ENCODE data around the gene FDX2. TPM values are rescaled to one million over a fixed set of nuclear protein-coding genes. Genes with fewer than 3 reads are reported as not detected.

The FDX2 gene
- polyA plus RNA-seq, 3 donors: 14.5 to 23.3 (median 20.6) TPM

DNA sequence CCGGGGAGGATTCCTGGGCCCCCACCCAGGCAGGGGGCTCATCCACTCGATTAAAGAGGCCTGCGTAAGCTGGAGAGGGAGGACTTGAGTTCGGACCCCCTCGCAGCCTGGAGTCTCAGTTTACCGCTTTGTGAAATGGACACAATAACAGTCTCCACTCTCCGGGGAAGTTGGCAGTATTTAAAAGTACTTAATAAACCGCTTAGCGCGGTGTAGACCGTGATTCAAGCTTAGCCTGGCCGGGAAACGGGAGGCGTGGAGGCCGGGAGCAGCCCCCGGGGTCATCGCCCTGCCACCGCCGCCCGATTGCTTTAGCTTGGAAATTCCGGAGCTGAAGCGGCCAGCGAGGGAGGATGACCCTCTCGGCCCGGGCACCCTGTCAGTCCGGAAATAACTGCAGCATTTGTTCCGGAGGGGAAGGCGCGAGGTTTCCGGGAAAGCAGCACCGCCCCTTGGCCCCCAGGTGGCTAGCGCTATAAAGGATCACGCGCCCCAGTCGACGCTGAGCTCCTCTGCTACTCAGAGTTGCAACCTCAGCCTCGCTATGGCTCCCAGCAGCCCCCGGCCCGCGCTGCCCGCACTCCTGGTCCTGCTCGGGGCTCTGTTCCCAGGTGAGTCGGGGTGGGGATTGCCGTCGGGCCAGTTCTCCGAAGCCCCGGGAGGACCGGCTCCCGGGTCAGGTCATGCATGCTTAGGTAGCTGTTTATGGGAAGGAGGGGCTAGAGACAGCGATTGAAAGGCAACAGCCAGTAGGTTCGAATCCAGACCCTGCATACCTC is 45.0 kb downstream of the FDX2 start, which contains the start of gene ICAM1:
Gene ICAM1 (plus strand): TSS at position 505 of the 779 bp plus-strand sequence. CDS start 40 bp downstream, at position 545.
- peak in 1 of 11 donors; percentile 37 for DNase-seq (ENCODE audit: extremely low read depth in 1 of 11, low read depth in 9 of 11, low spot score in 4 of 11)

DNA sequence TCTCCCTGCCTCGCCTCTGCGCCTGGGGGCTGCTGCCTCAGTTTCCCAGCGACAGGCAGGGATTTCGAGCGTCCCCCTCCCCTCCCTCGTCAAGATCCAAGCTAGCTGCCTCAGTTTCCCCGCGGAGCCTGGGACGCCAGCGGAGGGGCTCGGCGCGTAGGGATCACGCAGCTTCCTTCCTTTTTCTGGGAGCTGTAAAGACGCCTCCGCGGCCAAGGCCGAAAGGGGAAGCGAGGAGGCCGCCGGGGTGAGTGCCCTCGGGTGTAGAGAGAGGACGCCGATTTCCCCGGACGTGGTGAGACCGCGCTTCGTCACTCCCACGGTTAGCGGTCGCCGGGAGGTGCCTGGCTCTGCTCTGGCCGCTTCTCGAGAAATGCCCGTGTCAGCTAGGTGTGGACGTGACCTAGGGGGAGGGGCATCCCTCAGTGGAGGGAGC is 45.6 kb downstream of the FDX2 start:
- DNase-seq (ENCODE audit: extremely low read depth in 1 of 11, low read depth in 9 of 11, low spot score in 4 of 11): no peak

DNA sequence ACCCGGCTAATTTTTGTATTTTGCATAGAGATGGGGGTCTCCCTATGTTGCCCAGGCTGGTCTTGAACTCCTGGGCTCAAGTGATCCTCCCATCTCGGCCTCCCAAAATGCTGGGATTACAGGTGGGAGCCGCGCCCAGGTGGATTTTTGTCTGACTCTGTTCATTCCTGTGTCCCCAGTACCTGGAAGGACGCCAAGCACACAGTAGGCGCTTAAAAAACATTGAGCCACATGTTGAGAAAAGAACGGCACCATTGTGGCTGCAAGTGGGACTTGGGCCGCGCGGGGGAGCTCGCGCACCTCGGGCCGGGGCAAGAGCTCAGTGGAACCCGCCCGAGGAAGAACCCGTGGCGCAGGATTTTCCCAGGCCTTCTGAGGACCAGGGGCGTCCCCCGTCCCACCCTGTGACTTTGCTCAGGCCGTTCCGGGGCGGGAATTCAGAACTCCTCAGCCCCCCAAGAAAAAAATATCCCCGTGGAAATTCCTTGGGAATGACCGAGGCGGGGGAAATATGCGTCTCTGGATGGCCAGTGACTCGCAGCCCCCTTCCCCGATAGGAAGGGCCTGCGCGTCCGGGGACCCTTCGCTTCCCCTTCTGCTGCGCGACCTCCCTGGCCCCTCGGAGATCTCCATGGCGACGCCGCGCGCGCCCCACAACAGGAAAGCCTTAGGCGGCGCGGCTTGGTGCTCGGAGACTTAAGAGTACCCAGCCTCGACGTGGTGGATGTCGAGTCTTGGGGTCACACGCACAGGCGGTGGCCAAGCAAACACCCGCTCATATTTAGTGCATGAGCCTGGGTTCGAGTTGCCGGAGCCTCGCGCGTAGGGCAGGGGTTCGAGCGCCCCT is 46.3 kb downstream of the FDX2 start:
- DNase-seq (ENCODE audit: extremely low read depth in 1 of 11, low read depth in 9 of 11, low spot score in 4 of 11): peak in 3 of 11 donors; percentile 55 to 68 (median 67)

DNA sequence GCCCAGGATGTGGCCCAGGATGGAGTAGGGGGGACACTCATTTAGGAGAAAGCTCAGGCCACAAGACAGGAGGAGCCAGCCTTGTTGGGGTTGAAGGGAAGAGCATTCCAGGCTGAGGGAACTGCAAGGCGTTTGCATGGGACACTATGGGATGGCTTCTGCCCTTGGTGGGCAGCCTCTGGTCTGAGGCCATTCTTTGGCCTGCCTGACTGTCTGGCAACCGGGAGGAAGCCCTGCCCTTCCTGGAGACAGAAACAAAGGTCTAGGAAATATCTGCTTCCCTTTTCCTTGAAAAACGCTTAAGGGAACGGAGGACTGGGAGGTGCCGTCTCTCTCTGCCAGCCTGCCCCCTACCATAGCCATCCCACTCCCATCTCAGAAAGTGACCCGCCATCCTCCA is 47.7 kb downstream of the FDX2 start:
- no peak for DNase-seq (ENCODE audit: extremely low read depth in 1 of 11, low read depth in 9 of 11, low spot score in 4 of 11)

DNA sequence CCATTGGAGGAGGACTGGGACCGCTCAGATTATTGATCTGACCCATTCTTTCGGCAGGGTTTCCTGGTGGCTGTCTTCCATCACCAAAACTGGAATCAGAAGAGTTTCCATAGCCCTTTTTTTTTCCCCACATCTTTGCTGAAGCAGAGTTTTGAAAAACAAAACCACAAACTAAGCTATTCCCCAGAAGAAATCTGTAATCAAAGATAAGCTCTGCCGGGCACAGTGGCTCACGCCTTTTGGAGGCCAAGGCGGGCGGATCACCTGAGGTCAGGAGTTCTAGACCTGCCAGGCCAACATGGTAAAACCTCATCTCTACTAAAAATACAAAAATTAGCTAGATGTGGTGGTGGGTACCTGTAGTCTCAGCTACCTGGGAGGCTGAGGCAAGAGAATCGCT is 49.1 kb downstream of the FDX2 start:
- DNase-seq (ENCODE audit: extremely low read depth in 1 of 11, low read depth in 9 of 11, low spot score in 4 of 11): no peak

DNA sequence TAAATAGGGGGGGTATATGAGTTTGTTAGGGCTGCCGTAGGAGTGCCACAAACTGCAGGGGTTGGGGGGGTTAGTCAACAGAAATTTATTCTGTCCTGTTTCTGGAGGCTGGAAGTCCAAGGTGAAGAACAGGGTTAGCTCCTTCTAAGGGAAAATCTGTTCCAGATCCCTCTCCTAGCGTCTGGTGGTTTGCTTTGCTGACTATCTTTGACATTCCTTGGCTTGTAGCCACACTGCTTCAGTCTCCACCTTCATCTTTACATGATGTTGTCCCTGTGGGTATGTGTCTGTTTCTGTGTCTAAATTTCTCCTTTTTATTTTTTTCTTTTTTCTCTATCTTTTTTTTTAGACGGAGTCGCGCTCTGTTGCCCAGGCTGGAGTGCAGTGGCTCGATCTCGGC is 53.0 kb downstream of the FDX2 start:
- DNase-seq (ENCODE audit: extremely low read depth in 1 of 11, low read depth in 9 of 11, low spot score in 4 of 11): no peak

DNA sequence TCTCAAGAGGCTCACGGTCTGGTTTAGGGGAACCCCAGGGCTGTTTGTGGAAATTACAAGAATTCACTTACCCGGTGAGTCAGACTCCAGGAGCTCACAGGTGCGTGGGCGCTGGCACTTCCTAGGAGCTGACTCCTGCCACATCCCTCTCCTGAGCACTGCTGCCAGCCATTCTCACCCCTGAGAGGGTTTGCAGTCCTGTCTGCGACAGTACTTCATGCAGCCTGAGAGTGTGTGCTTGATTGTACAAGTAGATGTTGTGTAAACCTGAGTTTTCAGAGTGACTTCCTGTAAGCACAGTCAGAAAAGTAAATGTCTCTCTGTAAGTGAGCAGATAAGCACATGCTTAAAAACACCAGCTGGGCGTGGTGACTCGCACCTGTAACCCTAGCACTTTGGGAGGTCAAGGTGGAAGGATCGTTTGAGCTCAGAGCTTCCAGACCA is 55.7 kb downstream of the FDX2 start:
- no peak for DNase-seq (ENCODE audit: extremely low read depth in 1 of 11, low read depth in 9 of 11, low spot score in 4 of 11)

Other genes with a start within 250 kb of the FDX2 start
- gene SHFL, start 229.7 kb downstream of the FDX2 start, polyA plus RNA-seq (ENCODE audit: insufficient read length in 3 of 3): 10 to 100 TPM; 24.1 to 31.0 (median 25.9) TPM
- gene ANGPTL6, start 213.3 kb downstream of the FDX2 start, polyA plus RNA-seq (ENCODE audit: insufficient read length in 3 of 3): 1 to 10 TPM; 1.4 to 2.9 (median 2.9) TPM
- 10 to 100 TPM; 24.7 to 38.9 (median 34.5) TPM for gene PPAN, start 209.7 kb downstream of the FDX2 start, polyA plus RNA-seq (ENCODE audit: insufficient read length in 3 of 3)
- 10 to 100 TPM; 11.1 to 16.8 (median 14.6) TPM for gene P2RY11, start 204.3 kb downstream of the FDX2 start, polyA plus RNA-seq (ENCODE audit: insufficient read length in 3 of 3)
- gene EIF3G, start 196.1 kb downstream of the FDX2 start, polyA plus RNA-seq (ENCODE audit: insufficient read length in 3 of 3): 100 to 1,000 TPM; 194 to 214 (median 205) TPM
- gene DNMT1, start 121.1 kb downstream of the FDX2 start, polyA plus RNA-seq (ENCODE audit: insufficient read length in 3 of 3): 100 to 1,000 TPM; 103 to 131 (median 113) TPM
- 10 to 100 TPM; 10.2 to 13.0 (median 12.2) TPM for gene S1PR2, start 84.7 kb downstream of the FDX2 start, polyA plus RNA-seq (ENCODE audit: insufficient read length in 3 of 3)
- gene MRPL4, start 63.8 kb downstream of the FDX2 start, polyA plus RNA-seq (ENCODE audit: insufficient read length in 3 of 3): 10 to 100 TPM; 32.0 to 51.4 (median 50.5) TPM
- gene ICAM1, start 44.9 kb downstream of the FDX2 start, polyA plus RNA-seq (ENCODE audit: insufficient read length in 3 of 3): 1 to 10 TPM; 5.3 to 6.7 (median 6.7) TPM
- gene ICAM4, start 29.1 kb downstream of the FDX2 start, polyA plus RNA-seq (ENCODE audit: insufficient read length in 3 of 3): under 1 TPM; 0.22 to 0.44 (median 0.24) TPM
- under 1 TPM; 0.12 to 0.42 (median 0.24) TPM for gene ICAM5, start 26.1 kb downstream of the FDX2 start, polyA plus RNA-seq (ENCODE audit: insufficient read length in 3 of 3)
- gene ZGLP1, start 6.2 kb downstream of the FDX2 start, polyA plus RNA-seq (ENCODE audit: insufficient read length in 3 of 3): 1 to 10 TPM; 5.6 to 9.7 (median 6.3) TPM
- 10 to 100 TPM; 21.0 to 38.9 (median 37.3) TPM for gene RAVER1, start 17.5 kb upstream of the FDX2 start, polyA plus RNA-seq (ENCODE audit: insufficient read length in 3 of 3)
- gene ICAM3, start 23.6 kb upstream of the FDX2 start, polyA plus RNA-seq (ENCODE audit: insufficient read length in 3 of 3): 10 to 100 TPM in 1 of 3 donors, 1 to 10 TPM in 2; 8.2 to 10.4 (median 10.0) TPM
- 100 to 1,000 TPM; 101 to 151 (median 123) TPM for gene TYK2, start 64.6 kb upstream of the FDX2 start, polyA plus RNA-seq (ENCODE audit: insufficient read length in 3 of 3)
- 100 to 1,000 TPM; 132 to 185 (median 178) TPM for gene CDC37, start 87.5 kb upstream of the FDX2 start, polyA plus RNA-seq (ENCODE audit: insufficient read length in 3 of 3)
- gene PDE4A, start 104.5 kb upstream of the FDX2 start, polyA plus RNA-seq (ENCODE audit: insufficient read length in 3 of 3): 1 to 10 TPM; 1.9 to 5.1 (median 2.1) TPM
- 10 to 100 TPM; 56.6 to 89.6 (median 75.2) TPM for gene KEAP1, start 187.3 kb upstream of the FDX2 start, polyA plus RNA-seq (ENCODE audit: insufficient read length in 3 of 3)
- gene S1PR5, start 201.4 kb upstream of the FDX2 start, polyA plus RNA-seq (ENCODE audit: insufficient read length in 3 of 3): 1 to 10 TPM in 2 of 3 donors, under 1 TPM in 1; 0.78 to 1.5 (median 1.2) TPM
- 10 to 100 TPM; 24.2 to 33.0 (median 30.4) TPM for gene ATG4D, start 227.9 kb upstream of the FDX2 start, polyA plus RNA-seq (ENCODE audit: insufficient read length in 3 of 3)
- gene KRI1, start 250.0 kb upstream of the FDX2 start, polyA plus RNA-seq (ENCODE audit: insufficient read length in 3 of 3): 10 to 100 TPM; 33.8 to 36.7 (median 34.4) TPM